HepG2 (cell line): ENCODE results near the gene SLC23A2. TPM values are rescaled to one million over a fixed set of nuclear protein-coding genes. Genes with fewer than 3 reads are reported as not detected.
A peak's percentile ranks its signal among the peaks of the same experiment; 100 is the strongest.

Source experiments
- AGO2 ChIP-seq: fragments of 200-400 bp; formaldehyde crosslinking; optimal IDR thresholded peaks from 2 replicates; pipeline ENCODE3; 2017; ENCODE audit warnings: mild to moderate bottlenecking, low read depth, low read length, moderate library complexity
- CEBPZ ChIP-seq: IDR thresholded peaks from 2 replicates; pipeline ENCODE4 v1.6.1; 2012; ENCODE audit warnings: low read length, improper control_type of control experiment
- CREM ChIP-seq, 2 experiments: sonication (generic) in 1 of 2; formaldehyde crosslinking in 1 of 2; IDR thresholded peaks; 2 replicates each; pipeline versions ENCODE4 v1.4.0 to v1.6.1; 2016 to 2020; ENCODE audit warnings: antibody characterized with exemption in 1 of 2, mild to moderate bottlenecking in 1 of 2, missing genetic modification reagents in 1 of 2
- MLXIP ChIP-seq: sonication (generic); formaldehyde crosslinking; IDR thresholded peaks from 2 replicates; pipeline ENCODE4 v1.9.0; 2021; ENCODE audit warnings: missing genetic modification reagents, borderline replicate concordance
- NCOA2 ChIP-seq: sonication (generic); formaldehyde crosslinking; IDR thresholded peaks from 2 replicates; pipeline ENCODE4 v1.8.0; 2022; ENCODE audit warnings: inconsistent platforms
- PITX1 ChIP-seq: sonication (generic); formaldehyde crosslinking; IDR thresholded peaks from 2 replicates; pipeline ENCODE4 v1.5.1; 2020; ENCODE audit warnings: mild to moderate bottlenecking, missing genetic modification reagents
- YEATS2 ChIP-seq: sonication (generic); formaldehyde crosslinking; IDR thresholded peaks from 2 replicates; pipeline ENCODE4 v1.4.0; 2020; ENCODE audit warnings: missing genetic modification reagents, borderline replicate concordance
- ZBTB4 ChIP-seq: sonication (generic); formaldehyde crosslinking; IDR thresholded peaks from 2 replicates; pipeline ENCODE4 v1.4.0; 2020; ENCODE audit warnings: missing genetic modification reagents, mild to moderate bottlenecking, borderline replicate concordance
- ZNF230 ChIP-seq: sonication (generic); formaldehyde crosslinking; IDR thresholded peaks from 2 replicates; pipeline ENCODE4 v1.4.0; 2020; ENCODE audit warnings: mild to moderate bottlenecking, missing genetic modification reagents
- ZNF256 ChIP-seq: sonication (generic); formaldehyde crosslinking; conservative IDR thresholded peaks from 2 replicates; pipeline ENCODE4 v1.4.0; 2020; ENCODE audit warnings: missing genetic modification reagents
- ZNF276 ChIP-seq: sonication (generic); formaldehyde crosslinking; IDR thresholded peaks from 2 replicates; pipeline ENCODE4 v1.4.0; 2020; ENCODE audit warnings: mild to moderate bottlenecking, low read depth, missing genetic modification reagents
- ZNF335 ChIP-seq: sonication (generic); formaldehyde crosslinking; IDR thresholded peaks from 2 replicates; pipeline ENCODE4 v1.4.0; 2020; ENCODE audit warnings: missing genetic modification reagents
- ZNF512 ChIP-seq: sonication (generic); formaldehyde crosslinking; IDR thresholded peaks from 2 replicates; pipeline ENCODE4 v1.4.0; 2020; ENCODE audit warnings: mild to moderate bottlenecking, missing genetic modification reagents
- ZNF567 ChIP-seq: sonication (generic); formaldehyde crosslinking; IDR thresholded peaks from 2 replicates; pipeline ENCODE4 v1.8.1; 2023; ENCODE audit warnings: mild to moderate bottlenecking, missing genetic modification reagents, borderline replicate concordance
- polyA plus RNA-seq, 8 experiments: library from polyadenylated mRNA; depleted of rRNA in 3 of 8; stranded (reverse) in 7 of 8; unstranded in 1 of 8; fragments of >200 nt; fragmentation: Illumina TruSeq in 4 of 8; extraction: Trizol in 4 of 8; gene quantifications; 2 replicates each; pipeline versions ENCODE4 v1.2.1 to v1.2.3, GENCODE V29; 2011 to 2016; ENCODE audit warnings: low read depth in 4 of 8, missing spikeins in 1 of 8, mixed read lengths in 1 of 8; ENCODE audit not compliant: insufficient read depth in 1 of 8
- total RNA-seq, 5 experiments: library from RNA; depleted of rRNA; stranded (reverse); fragments of >200 nt; fragmentation: Illumina TruSeq; extraction: Trizol; gene quantifications; 2 replicates each; pipeline ENCODE4 v1.2.3, GENCODE V29; 2016; ENCODE audit warnings: low read depth in 1 of 5

SLC23A2 gene
- total and polyA plus RNA-seq, 2 of the 13 experiments (the other 11 are each of a cell fraction or from before 2014, with no cell fraction given), result 42.2 to 51.2 TPM

GRCh38 chr20:4973330-4974097 is 27.8 kb downstream of the SLC23A2 start (continued):
- TF ChIP-seq CREM (IDR thresholded peaks at IDR 0.05), result peak; percentile 88
- TF ChIP-seq CREM (CRISPR knock-in tag; IDR thresholded peaks at IDR 0.05), result no peak
- peak; percentile 85; the same call in 1 of the 2 replicates for TF ChIP-seq ZNF256
- TF ChIP-seq ZBTB4 (CRISPR knock-in tag), result peak; percentile 95
- peak; percentile 84; the same call in 1 of the 2 replicates for TF ChIP-seq ZNF567 (CRISPR knock-in tag)
- no peak for TF ChIP-seq ZNF276 (CRISPR knock-in tag)
- TF ChIP-seq PITX1 (CRISPR knock-in tag), result peak; percentile 95
- TF ChIP-seq YEATS2, result peak; percentile 85; the same call in 1 of the 2 replicates
- no peak for TF ChIP-seq CEBPZ
- 0 out of 2 replicates have a peak, but pooled peaks have one; percentile 75 for TF ChIP-seq ZNF230 (CRISPR knock-in tag)
- 0 out of 2 replicates have a peak, but pooled peaks have one; percentile 15 for TF ChIP-seq MLXIP (CRISPR knock-in tag)
- TF ChIP-seq AGO2, result no peak
- no peak; the same call in 1 of the 2 replicates for TF ChIP-seq ZNF512 (CRISPR knock-in tag)
- peak; percentile 86; the same call in 1 of the 2 replicates for TF ChIP-seq ZNF335
- TF ChIP-seq NCOA2 (CRISPR knock-in tag), result peak; percentile 98
